Measurements from ENCODE around the gene RPS6KA1.

RPS6KA1 gene

GRCh38 chr1:26522073-26522472 is 7.5 kb upstream of the RPS6KA1 start:
- Histone ChIP-seq H3K4me3 (ENCODE audit: severe bottlenecking) (no peak overlapping the region), H3K36me3 (ENCODE audit: low read depth) (no peaks in the 10 kb centered on the region), H3K27ac (ENCODE audit: poor library complexity, severe bottlenecking) (no peak overlapping the region), H3K4me1 (ENCODE audit: insufficient read depth, poor library complexity, severe bottlenecking) (peaks cover 11% of the 10 kb centered on the region), H3K9me3 (ENCODE audit: severe bottlenecking) (no peaks in the 10 kb centered on the region), H3K27me3 (ENCODE audit: insufficient read depth, poor library complexity, severe bottlenecking) (no peaks in the 10 kb centered on the region)
- no peak for DNase-seq (ENCODE audit: low spot score)
- no peak for ATAC-seq (ENCODE audit: low read depth)
- TF ChIP-seq CTCF (IDR thresholded peaks at IDR 0.05; ENCODE audit: poor library complexity, severe bottlenecking), result no peak

- Histone ChIP-seq H3K27me3 (ENCODE audit: insufficient read depth, poor library complexity, severe bottlenecking) (no peaks in the 10 kb centered on the region), H3K4me3 (ENCODE audit: severe bottlenecking) (no peak overlapping the region), H3K27ac (ENCODE audit: poor library complexity, severe bottlenecking) (peak overlapping the region; percentile 72), H3K4me1 (ENCODE audit: insufficient read depth, poor library complexity, severe bottlenecking) (peaks cover 13% of the 10 kb centered on the region), H3K9me3 (ENCODE audit: severe bottlenecking) (no peaks in the 10 kb centered on the region), H3K36me3 (ENCODE audit: low read depth) (no peaks in the 10 kb centered on the region)
- ATAC-seq (ENCODE audit: low read depth) (peak; percentile 97), DNase-seq (ENCODE audit: low spot score) (no peak)
- no peak for TF ChIP-seq CTCF (IDR thresholded peaks at IDR 0.05; ENCODE audit: poor library complexity, severe bottlenecking)
Measured at GRCh38 chr1:26524181-26524580, 5.4 kb upstream of the RPS6KA1 start.

- H3K9me3 ChIP-seq (ENCODE audit: severe bottlenecking), result no peaks in the 10 kb centered on the region
- DNase-seq (ENCODE audit: low spot score) (no peak), ATAC-seq (ENCODE audit: low read depth) (no peak)
- no peaks in the 10 kb centered on the region for H3K36me3 ChIP-seq (ENCODE audit: low read depth)
- TF ChIP-seq CTCF (IDR thresholded peaks at IDR 0.05; ENCODE audit: poor library complexity, severe bottlenecking), result no peak
- H3K27me3 ChIP-seq (ENCODE audit: insufficient read depth, poor library complexity, severe bottlenecking), result no peaks in the 10 kb centered on the region
- peaks cover 14% of the 10 kb centered on the region for H3K4me1 ChIP-seq (ENCODE audit: insufficient read depth, poor library complexity, severe bottlenecking)
- no peak overlapping the region for H3K27ac ChIP-seq (ENCODE audit: poor library complexity, severe bottlenecking)
- H3K4me3 ChIP-seq (ENCODE audit: severe bottlenecking), result no peak overlapping the region
Measured at GRCh38 chr1:26526287-26526686, 3.3 kb upstream of the RPS6KA1 start.

- no peak for ATAC-seq (ENCODE audit: low read depth)
- peak overlapping the region; percentile 87 for H3K27ac ChIP-seq (ENCODE audit: poor library complexity, severe bottlenecking)
- peaks cover 15% of the 10 kb centered on the region for H3K36me3 ChIP-seq (ENCODE audit: low read depth)
- no peaks in the 10 kb centered on the region for H3K27me3 ChIP-seq (ENCODE audit: insufficient read depth, poor library complexity, severe bottlenecking)
- no peaks in the 10 kb centered on the region for H3K9me3 ChIP-seq (ENCODE audit: severe bottlenecking)
- H3K4me3 ChIP-seq (ENCODE audit: severe bottlenecking), result peak overlapping the region; percentile 100
- peaks cover 17% of the 10 kb centered on the region for H3K4me1 ChIP-seq (ENCODE audit: insufficient read depth, poor library complexity, severe bottlenecking)
- no peak for TF ChIP-seq CTCF (IDR thresholded peaks at IDR 0.05; ENCODE audit: poor library complexity, severe bottlenecking)
- DNase-seq (ENCODE audit: low spot score), result no peak
Measured at GRCh38 chr1:26529405-26529654, 231 bp upstream of the RPS6KA1 start.

- peak; percentile 2; the same call in 2 of the 3 replicates for ATAC-seq (ENCODE audit: low read depth)
- Histone ChIP-seq H3K36me3 (ENCODE audit: low read depth) (peaks cover 15% of the 10 kb centered on the region), H3K4me3 (ENCODE audit: severe bottlenecking) (peak overlapping the region; percentile 100), H3K27me3 (ENCODE audit: insufficient read depth, poor library complexity, severe bottlenecking) (no peaks in the 10 kb centered on the region), H3K4me1 (ENCODE audit: insufficient read depth, poor library complexity, severe bottlenecking) (peaks cover 12% of the 10 kb centered on the region), H3K9me3 (ENCODE audit: severe bottlenecking) (no peaks in the 10 kb centered on the region), H3K27ac (ENCODE audit: poor library complexity, severe bottlenecking) (peak overlapping the region; percentile 87)
- no peak for DNase-seq (ENCODE audit: low spot score)
- no peak for TF ChIP-seq CTCF (IDR thresholded peaks at IDR 0.05; ENCODE audit: poor library complexity, severe bottlenecking)
Measured at GRCh38 chr1:26530410-26530894, 891 bp downstream of the RPS6KA1 start.

Data from RWPE2 (cell line).